ENCODE data around the gene AKT1.

- TF ChIP-seq USF2 (IDR thresholded peaks at IDR 0.05; ENCODE audit: low read depth, low read length) (no peak), CTCF (conservative IDR thresholded peaks at IDR 0.05; ENCODE audit: low read depth, low read length) (no peak)
These were observed 48.9 kb upstream of the AKT1 start for GRCh38 chr14:104844306-104845032.
